Activated CD8-positive, alpha-beta memory T cell treated with anti-CD3 and anti-CD28 coated beads for 1 hour (primary cell): ENCODE results near the gene ARHGAP19.

Experiments
- DNase-seq, 2 donors: peaks; one replicate each; pipeline ENCODE4 v3.0.0-alpha.2; 2020; ENCODE audit warnings: low read depth in 1 of 2; ENCODE audit errors: extremely low read depth in 1 of 2

The ARHGAP19 gene

GRCh38 chr10:97173036-97173435, 119.4 kb downstream of the ARHGAP19 start:
- no peak for DNase-seq
